GM11168 (cell line): ENCODE measurements around the gene TTC17.
"Not testable (repeated sequence)": the region's sequence is repeated elsewhere in the genome, so short reads cannot be mapped to it uniquely, and the experiment has no call there.

Experiments
- in situ Hi-C: fragments of 300-500 bp; cut with MboI; formaldehyde crosslinking; loops from one replicate; pipeline ENCODE4 v1.12.0; 2022; ENCODE audit warnings: low sequenced_read_pairs; ENCODE audit not compliant: unreplicated experiment

Gene TTC17

GRCh38 chr11:43382614-43383013 is 23.9 kb downstream of the TTC17 start:
- in situ Hi-C loops: no loop called here

DNA sequence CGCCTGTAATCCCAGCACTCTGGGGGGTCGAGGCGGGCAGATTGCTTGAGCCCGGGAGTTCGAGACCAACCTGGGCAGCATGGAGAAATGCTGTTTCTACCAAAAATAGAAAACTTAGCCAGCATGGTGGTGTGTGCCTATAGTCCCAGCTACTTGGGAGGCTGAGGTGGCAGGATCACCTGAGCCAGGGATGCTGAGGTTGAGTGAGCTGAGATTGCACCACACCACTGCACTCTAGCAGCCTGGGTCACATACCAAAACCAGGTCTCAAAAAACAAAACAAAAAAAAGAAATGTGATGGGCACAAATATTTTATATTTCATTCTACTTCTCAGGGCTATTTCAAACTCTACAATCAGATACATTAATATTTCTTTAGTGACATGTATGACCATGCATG is 25.7 kb downstream of the TTC17 start:
- in situ Hi-C loops: no loop called here

DNA sequence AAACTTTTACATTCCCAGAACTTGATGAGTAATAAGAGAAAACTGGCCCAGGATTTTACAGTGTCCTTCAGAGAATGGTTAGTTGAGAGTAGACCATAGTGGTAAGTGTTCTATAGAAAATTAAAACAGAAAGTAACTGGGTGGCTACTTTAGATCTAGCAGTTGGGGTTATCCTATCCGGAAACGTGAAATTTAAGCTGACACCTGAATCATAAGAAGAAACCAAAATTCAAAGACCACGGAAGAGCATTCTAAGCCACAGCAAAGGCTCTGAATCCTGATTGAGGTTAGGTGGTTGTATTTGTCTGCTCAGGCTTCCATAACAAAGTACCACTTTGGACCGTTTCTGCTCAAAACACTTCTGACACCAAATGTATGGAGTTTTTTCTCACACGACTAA is 34.0 kb downstream of the TTC17 start:
- in situ Hi-C loops: no loop called here

DNA sequence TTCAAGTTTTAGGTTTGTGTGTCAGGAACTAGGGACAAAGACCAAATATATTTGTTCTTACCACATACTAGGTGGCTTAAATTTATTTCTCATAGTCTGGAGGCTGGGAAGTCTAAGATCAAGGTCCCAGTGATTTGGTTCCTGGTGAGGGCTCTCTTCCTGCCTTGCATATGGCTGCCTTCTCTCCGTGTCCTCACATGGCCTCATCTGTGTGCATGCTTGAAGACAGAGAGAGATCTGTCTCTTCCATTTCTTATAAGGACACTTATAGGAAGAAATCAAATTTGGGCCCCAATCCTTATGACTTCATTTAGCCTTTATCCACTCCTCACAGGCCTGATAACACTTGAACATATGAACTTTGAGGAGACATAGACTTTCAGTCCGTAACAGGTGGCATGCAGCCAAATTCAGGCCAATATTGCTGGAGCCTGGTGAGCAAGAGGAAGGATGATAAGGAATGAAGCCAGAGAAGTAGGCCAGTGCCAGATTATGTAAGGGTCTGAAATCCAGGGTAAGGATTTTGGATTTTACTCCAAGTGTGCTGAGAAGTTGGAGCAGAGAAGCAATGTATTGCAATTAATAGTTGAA is 35.1 kb downstream of the TTC17 start:
- in situ Hi-C loops: no loop called here

- in situ Hi-C loops: no loop called here
Measured at GRCh38 chr11:43396617-43397016, 37.9 kb downstream of the TTC17 start.

DNA sequence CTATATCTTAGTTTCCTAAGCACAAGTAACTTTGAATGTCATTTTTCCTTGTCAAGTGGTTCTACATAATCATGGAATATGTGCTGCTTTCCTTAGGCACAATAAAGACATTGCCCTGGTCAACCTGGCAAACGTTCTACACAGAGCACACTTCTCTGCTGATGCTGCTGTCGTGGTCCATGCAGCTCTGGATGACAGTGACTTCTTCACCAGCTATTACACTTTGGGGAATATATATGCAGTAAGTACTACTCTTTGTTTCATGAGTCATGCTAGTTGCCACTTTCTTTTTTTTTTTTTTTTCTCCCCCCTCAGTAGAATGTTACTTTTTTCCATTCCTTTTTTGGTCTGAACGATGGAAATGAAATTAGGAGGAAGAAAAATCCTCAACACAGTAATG is 38.5 kb downstream of the TTC17 start:
- in situ Hi-C loops: no loop called here

DNA sequence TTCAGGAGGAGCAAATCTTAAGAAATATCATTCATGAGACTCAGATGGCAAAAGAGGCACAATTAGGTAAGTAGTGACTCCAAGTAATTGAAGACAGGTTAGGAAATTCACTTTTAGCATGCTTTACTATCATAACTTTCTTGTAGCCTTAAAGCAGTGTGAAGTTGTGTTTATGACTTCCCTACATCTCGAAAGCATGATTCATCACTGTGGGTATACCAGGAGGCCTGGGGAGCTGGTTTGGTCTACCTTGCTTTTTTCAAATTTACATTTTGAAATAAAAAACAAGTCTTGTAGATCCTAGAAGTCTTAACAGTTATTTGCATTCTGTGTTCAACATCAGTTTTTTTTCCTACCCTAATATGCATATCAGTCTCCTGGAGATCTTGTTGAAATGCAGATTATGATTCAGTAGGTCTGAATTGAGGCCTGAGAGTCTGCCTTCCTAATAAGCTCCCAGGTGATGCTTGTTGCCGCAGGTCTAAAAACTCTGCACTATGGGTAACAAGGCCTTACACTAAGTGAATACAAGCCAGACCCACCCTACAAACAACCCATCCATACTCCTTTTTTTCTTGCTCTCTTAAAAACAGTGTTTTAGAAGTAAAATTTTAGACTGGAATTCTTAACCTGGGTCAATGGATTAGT is 41.4 kb downstream of the TTC17 start:
- in situ Hi-C loops: no loop called here

- in situ Hi-C loops: no loop called here
Measured at GRCh38 chr11:43401252-43401651, 42.5 kb downstream of the TTC17 start.

GRCh38 chr11:43401811-43402210 is 43.1 kb downstream of the TTC17 start:
- in situ Hi-C loops: not testable (repeated sequence)

DNA sequence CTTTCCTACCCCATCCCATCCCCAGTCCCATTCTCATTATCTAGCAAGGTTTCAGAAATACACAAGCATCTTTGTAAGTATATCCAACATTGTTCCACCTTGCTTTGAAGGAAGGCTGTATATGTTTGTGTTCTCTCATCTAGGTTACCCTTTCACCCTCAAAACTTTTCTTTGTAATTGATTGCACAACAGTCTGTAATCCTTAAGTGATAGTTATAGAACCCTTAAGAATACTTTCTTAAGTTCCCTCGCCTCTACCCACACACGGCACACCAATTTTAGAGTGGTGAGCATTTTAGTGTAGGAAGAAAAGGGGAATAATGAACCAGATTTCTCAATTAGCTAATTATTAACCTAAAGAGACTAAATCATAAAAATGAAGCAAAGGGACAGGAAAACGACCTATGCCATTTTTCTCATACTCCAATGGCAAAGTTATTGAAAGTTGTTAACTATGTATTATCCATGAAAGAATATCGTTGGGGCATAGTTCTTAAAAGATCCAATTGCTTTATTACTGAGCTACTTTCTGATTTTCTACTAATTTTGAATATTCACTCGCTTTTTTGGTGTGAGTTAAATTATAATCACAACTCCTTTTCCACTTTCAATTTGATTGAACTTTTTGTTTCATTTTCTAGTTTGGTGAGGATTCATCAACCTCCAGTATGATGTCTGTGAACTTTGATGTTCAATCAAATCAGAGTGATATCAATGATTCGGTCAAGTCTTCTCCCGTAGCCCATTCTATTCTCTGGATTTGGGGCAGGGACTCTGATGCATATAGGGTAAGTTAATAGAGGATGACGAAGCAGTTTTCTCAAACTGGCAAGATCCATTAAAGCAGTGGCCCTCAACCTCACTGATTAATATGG is 44.9 kb downstream of the TTC17 start:
- in situ Hi-C loops: no loop called here

DNA sequence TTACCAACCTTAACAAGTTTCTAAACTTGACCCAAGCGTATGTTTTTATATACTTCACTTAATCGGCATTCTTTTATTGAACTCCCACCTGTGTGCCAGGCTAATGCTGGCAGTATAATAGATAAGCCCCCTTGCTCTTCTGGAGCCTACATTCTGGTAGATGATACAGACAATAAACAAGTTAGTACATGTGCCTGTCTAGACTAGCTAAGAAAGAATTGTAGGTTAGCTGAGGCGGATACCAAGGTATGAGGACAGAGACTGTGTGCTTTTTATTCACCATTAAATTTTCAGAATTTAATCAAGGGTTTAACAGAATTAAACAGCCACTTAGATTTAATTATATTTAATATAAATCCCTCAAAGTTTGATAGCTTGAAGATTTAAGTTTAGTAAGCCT is 45.7 kb downstream of the TTC17 start:
- in situ Hi-C loops: no loop called here

DNA sequence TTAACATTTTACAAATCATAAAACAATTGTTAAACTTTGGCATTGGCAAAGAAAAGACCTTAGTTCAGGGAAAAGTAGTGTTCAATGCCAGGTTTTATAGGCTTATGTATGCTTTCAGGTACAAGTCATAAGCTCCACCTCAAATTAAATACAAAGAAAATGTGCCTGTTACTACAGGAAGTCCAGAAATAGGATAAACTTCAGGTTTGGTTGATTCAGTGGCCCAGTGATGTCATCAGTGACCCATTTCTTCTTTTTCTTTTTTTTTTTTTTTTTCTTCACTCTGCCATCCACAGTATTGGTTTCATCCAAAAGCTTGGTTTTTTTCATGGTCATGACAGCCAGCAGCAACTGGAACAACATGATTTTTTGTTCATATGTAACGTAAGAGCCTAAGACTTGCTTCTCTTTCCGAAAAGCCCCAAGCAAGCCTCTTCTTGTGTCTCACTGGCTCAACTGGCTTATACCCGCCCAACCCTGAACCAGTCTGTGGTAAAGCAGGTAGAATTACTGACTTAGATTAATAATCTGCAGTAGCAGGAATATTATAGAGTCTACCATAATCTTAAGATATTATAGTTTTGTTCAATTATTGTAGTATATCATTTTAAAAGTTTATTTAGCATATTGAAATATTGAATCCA is 46.2 kb downstream of the TTC17 start:
- in situ Hi-C loops: no loop called here

- in situ Hi-C loops: no loop called here
Measured at GRCh38 chr11:43408277-43408676, 49.6 kb downstream of the TTC17 start.

- in situ Hi-C loops: no loop called here
Measured at GRCh38 chr11:43410394-43410793, 51.7 kb downstream of the TTC17 start.

DNA sequence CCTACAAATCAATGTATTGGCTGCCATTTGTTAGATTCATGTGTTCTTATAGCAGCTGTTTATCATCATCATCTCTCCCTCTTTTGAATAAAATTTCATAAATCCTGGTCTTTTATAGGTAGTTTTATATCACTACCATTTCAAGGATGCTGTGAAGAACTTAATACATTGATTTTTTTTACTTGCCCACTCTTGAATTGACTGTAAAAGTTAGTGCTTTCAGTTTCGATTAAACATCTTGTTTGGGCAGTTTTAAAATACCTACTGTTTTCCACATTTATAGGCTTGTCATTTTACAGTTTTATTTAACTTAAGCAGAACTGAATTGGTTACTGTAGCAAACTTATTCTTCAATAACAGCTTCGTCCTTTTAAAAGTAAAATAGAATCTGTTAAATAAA is 59.5 kb downstream of the TTC17 start:
- in situ Hi-C loops: no loop called here

DNA sequence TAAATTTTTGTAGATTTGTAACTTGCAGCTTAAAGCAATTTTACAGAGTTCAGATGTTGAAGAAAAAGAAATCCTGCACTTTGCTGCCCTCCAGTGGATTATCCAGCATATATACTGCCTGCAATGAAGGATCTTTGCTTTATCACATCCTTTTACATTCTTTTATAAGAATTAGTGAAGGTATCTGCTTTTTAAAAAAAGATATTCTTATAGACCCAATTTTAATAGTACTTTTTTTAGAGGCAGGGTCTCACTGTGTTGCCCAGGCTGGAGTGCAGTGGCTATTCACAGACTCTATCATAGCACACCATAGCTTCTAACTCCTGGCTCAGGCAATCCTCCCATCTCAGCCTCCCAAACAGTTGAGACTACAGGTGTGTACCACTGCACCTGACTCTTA is 60.7 kb downstream of the TTC17 start:
- in situ Hi-C loops: no loop called here

DNA sequence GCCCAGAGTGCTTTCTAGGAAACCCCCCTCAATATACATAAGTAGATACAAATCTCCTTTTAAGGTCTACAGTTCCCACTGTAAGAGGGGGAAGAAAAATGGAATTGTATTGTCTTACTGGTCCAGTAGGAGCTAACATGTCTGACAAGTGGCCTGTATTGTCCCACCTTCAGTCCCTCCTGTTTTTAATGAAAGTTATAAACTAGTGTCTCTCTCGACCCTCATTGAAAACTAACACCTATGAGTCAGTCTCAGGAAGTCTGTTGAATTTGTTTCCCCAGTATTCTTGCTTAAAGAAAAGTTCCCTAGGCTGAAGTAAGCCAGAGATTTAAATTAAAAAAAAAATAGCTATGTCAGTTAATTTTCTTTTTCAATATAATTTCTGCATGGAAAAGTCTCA is 69.3 kb downstream of the TTC17 start:
- in situ Hi-C loops: no loop called here

DNA sequence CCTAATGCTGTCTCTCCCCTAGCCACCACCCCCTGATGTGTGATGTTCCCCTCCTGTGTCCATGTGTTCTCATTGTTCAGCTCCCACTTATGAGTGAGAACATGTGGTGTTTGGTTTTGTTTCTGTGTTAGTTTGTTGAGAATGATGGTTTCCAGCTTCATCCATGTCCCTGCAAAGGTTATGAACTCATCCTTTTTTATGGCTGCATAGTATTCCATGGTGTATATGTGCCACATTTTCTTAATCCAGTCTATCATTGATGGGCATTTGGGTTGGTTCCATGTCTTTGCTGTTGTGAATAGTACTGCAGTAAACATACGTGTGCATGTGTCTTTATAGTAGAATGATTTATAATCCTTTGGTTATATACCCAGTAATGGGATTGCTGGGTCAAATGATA is 72.2 kb downstream of the TTC17 start:
- in situ Hi-C loops: not testable (repeated sequence)

DNA sequence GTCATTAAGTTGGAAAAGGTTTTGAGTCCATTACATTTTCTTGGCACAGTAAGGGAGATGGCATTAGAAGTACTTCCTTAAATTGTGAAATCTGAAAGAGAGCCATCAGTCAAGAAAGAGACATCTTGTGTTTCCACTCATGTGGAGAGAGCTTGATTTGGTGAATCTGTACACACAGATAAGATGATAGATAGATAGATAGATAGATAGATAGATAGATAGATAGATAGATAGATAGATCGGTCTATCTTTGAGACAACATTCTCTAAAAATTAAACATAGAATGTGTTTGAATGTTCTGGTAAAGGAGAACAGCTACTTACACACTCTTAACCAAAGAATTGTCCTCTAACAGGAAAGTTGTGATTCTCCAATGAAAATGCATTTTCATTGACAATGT is 76.2 kb downstream of the TTC17 start:
- in situ Hi-C loops: no loop called here

GRCh38 chr11:43440486-43440885 is 81.8 kb downstream of the TTC17 start:
- in situ Hi-C loops: no loop called here

DNA sequence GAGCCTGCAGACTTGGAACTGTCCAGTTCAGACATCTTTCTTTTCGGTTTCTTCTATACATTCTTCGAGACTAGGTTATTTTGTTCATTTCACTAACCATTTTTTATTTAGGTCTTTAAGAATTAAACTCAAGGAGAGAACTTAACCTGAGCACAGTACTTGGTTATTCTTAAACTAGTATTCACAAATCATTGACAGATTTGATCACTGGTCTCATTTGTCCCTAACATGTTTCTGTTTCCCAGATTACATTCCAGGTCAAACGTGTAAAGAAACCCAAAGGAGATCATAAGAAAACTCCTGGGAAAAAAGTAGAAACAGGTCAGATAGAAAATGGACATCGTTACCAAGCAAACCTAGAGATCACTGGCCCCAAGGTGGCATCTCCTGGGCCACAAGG is 85.1 kb downstream of the TTC17 start:
- in situ Hi-C loops: no loop called here
